Activated CD8-positive, alpha-beta memory T cell treated with anti-CD3 and anti-CD28 coated beads for 36 hours (primary cell): ENCODE data around the gene MXRA7. TPM values are rescaled to one million over a fixed set of nuclear protein-coding genes. Genes with fewer than 3 reads are reported as not detected.

Experiments used
- total RNA-seq, 2 experiments: library from RNA; stranded (reverse); gene quantifications; one replicate each; pipeline ENCODE4 v1.2.3, GENCODE V29; 2021

Gene MXRA7
- total RNA-seq, 2 experiments from 2014 or later, result 24.5 to 26.0 TPM

Other genes with a start within 250 kb of the MXRA7 start
- under 1 TPM in 1 of 2 experiments, not detected in 1; 0.21 TPM for gene AANAT, start 243.4 kb downstream of the MXRA7 start, total RNA-seq
- 10 to 100 TPM; 34.3 to 34.4 TPM for gene RHBDF2, start 209.5 kb downstream of the MXRA7 start, total RNA-seq
- not detected for gene CYGB, start 173.3 kb downstream of the MXRA7 start, total RNA-seq
- under 1 TPM in 1 of 2 experiments, not detected in 1; 0.08 TPM for gene PRCD, start 170.9 kb downstream of the MXRA7 start, total RNA-seq
- not detected for gene ST6GALNAC2, start 125.1 kb downstream of the MXRA7 start, total RNA-seq
- gene ST6GALNAC1, start 67.2 kb downstream of the MXRA7 start, total RNA-seq, result not detected
- 10 to 100 TPM; 72.2 to 76.2 TPM for gene JMJD6, start 15.6 kb upstream of the MXRA7 start, total RNA-seq
- gene METTL23, start 15.9 kb upstream of the MXRA7 start, total RNA-seq, result 10 to 100 TPM; 40.5 to 41.0 TPM
- 100 to 1,000 TPM; 578 to 586 TPM for gene SRSF2, start 26.4 kb upstream of the MXRA7 start, total RNA-seq
- 10 to 100 TPM; 17.3 to 19.8 TPM for gene MFSD11, start 27.2 kb upstream of the MXRA7 start, total RNA-seq
- under 1 TPM; 0.10 to 0.23 TPM for gene MGAT5B, start 157.4 kb upstream of the MXRA7 start, total RNA-seq